SK-N-SH (cell line): ENCODE data around the gene TFCP2.
"Not testable (repeated sequence)": the region's sequence is repeated elsewhere in the genome, so short reads cannot be mapped to it uniquely, and the experiment has no call there.

Experiments used
- ELF1 ChIP-seq: IDR thresholded peaks from 2 replicates; pipeline ENCODE4 v1.4.0; 2012
- EP300 ChIP-seq, 2 experiments: IDR thresholded peaks; 2 replicates each; pipeline versions ENCODE4 v1.4.0 to v1.6.1; 2012; ENCODE audit warnings: borderline replicate concordance in 1 of 2, low read depth in 1 of 2, low read length in 1 of 2
- EZH2phosphoT487 ChIP-seq: fragments of 200-600 bp; sonication (generic); IDR thresholded peaks from 2 replicates; pipeline ENCODE4 v1.6.1; 2017; ENCODE audit warnings: low read depth, mixed run types, mild to moderate bottlenecking, antibody characterized with exemption, moderate library complexity, borderline replicate concordance
- FOXM1 ChIP-seq: IDR thresholded peaks from 2 replicates; pipeline ENCODE4 v1.4.0; 2012; ENCODE audit warnings: low read depth, mild to moderate bottlenecking
- MAX ChIP-seq: IDR thresholded peaks from 2 replicates; pipeline ENCODE4 v1.4.0; 2012; ENCODE audit warnings: low read depth
- MEF2A ChIP-seq: IDR thresholded peaks from 2 replicates; pipeline ENCODE4 v1.4.0; 2012; ENCODE audit warnings: low read depth, borderline replicate concordance
- NFIC ChIP-seq: IDR thresholded peaks from 2 replicates; pipeline ENCODE4 v1.4.0; 2012; ENCODE audit warnings: borderline replicate concordance
- PBX3 ChIP-seq: IDR thresholded peaks from 2 replicates; pipeline ENCODE4; 2012
- POLR2AphosphoS5 ChIP-seq: IDR thresholded peaks from 2 replicates; pipeline ENCODE4 v1.6.1; 2012; ENCODE audit warnings: low read depth, low read length
- SIN3A ChIP-seq: IDR thresholded peaks from 2 replicates; pipeline ENCODE4 v1.6.1; 2012; ENCODE audit warnings: low read depth, mild to moderate bottlenecking, low read length, moderate library complexity, borderline replicate concordance
- USF2 ChIP-seq: fragments of 150-350 bp; IDR thresholded peaks from 2 replicates; pipeline ENCODE4 v1.6.1; 2017; ENCODE audit warnings: antibody characterized with exemption, low read length, low read depth, borderline replicate concordance
- YY1 ChIP-seq: IDR thresholded peaks from 2 replicates; pipeline ENCODE4 v1.4.0; 2012; ENCODE audit warnings: low read depth, mild to moderate bottlenecking
- TF ChIP-seq, protein P1 (sequence below): fragments of 200-600 bp; sonication (generic); IDR thresholded peaks from 2 replicates; pipeline ENCODE4 v1.6.1; 2017; ENCODE audit warnings: antibody characterized with exemption, mild to moderate bottlenecking, moderate library complexity

- TF ChIP-seq MAX; EZH2phosphoT487; USF2; POLR2AphosphoS5; PBX3; FOXM1; MEF2A; YY1; NFIC; EP300 (IDR thresholded peaks at IDR 0.05; ENCODE audit: borderline replicate concordance in 1 of 2, low read depth in 1 of 2, low read length in 1 of 2); ELF1; SIN3A: not testable (repeated sequence)
- TF ChIP-seq, protein P1, sequence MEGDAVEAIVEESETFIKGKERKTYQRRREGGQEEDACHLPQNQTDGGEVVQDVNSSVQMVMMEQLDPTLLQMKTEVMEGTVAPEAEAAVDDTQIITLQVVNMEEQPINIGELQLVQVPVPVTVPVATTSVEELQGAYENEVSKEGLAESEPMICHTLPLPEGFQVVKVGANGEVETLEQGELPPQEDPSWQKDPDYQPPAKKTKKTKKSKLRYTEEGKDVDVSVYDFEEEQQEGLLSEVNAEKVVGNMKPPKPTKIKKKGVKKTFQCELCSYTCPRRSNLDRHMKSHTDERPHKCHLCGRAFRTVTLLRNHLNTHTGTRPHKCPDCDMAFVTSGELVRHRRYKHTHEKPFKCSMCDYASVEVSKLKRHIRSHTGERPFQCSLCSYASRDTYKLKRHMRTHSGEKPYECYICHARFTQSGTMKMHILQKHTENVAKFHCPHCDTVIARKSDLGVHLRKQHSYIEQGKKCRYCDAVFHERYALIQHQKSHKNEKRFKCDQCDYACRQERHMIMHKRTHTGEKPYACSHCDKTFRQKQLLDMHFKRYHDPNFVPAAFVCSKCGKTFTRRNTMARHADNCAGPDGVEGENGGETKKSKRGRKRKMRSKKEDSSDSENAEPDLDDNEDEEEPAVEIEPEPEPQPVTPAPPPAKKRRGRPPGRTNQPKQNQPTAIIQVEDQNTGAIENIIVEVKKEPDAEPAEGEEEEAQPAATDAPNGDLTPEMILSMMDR: not testable (repeated sequence)
Observed at GRCh38 chr12:51078866-51079265, 94.1 kb downstream of the TFCP2 start.
